Measurements from ENCODE around the gene MKNK1. TPM values are rescaled to one million over a fixed set of nuclear protein-coding genes. Genes with fewer than 3 reads are reported as not detected.

MKNK1 gene
- total and polyA plus RNA-seq, 8 donors, result 21.2 to 182 (median 36.7) TPM

DNA sequence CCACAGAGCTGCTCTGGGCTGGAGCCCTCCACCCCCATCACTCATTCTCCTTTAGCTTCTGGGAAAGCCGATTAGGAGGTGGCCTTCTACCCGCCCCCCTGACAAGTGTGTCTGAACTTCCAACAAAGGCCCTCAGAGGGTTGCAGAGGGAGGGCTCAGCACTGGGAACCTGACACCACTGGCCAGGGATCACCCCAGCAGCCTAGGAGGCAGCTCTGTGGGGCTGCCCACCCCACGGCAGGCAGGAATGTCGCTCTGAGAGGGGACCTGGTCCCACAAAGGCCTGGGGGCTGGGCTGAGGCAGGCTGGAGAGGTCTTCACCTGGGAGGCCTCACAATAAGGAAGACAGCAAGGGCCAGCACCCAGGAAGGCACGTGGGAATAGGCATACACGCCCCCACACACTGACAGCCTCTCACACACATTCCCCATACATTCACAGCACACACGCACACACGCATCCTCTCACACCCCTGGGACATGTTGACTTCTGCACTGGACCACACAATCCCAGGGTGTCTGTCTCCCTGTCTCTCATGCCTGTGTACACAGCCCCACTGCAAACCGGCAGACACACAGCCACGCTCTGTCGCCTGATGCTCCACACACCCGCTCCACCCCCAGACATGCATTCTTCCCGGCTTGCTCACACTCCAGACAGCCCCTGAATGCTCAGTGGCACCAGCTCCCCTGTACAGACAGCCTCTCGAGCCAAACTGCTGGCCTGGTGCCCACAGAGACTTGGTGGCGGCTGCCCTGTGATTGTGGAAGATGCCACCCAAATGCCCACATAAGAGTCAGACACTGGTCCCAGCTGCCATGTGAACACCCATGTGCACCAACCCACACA is 83.8 kb downstream of the MKNK1 start:
- no peak overlapping the region for H3K27ac ChIP-seq
- no peak for TF ChIP-seq POLR2AphosphoS5 (IDR thresholded peaks at IDR 0.05)
- no peak for TF ChIP-seq CTCF (IDR thresholded peaks at IDR 0.05)
- no peak for TF ChIP-seq POLR2A (IDR thresholded peaks at IDR 0.05)
- TF ChIP-seq EP300 (IDR thresholded peaks at IDR 0.05), result no peak
- H3K27me3 ChIP-seq, result peaks cover 0 to 36% (median 0%) of the 10 kb centered on the region in 3 donors
- no peak for DNase-seq
- H3K36me3 ChIP-seq, result no peaks in the 10 kb centered on the region
- H3K9me3 ChIP-seq, result no peaks in the 10 kb centered on the region
- H3K4me3 ChIP-seq, result no peak overlapping the region
- 58 to 76% (median 72%) methylated on average over 13 to 15 of the region's 15 CpGs for WGBS, 5 donors
- H3K4me1 ChIP-seq, result peaks cover 12 to 32% (median 19%) of the 10 kb centered on the region in 4 donors
- intact Hi-C loops (cut with DNase I; ENCODE audit: low total_unique reads), result no loop called here

- WGBS, 5 donors, result 73 to 82% (median 75%) methylated on average over 4 of the region's 4 CpGs
- TF ChIP-seq POLR2A (IDR thresholded peaks at IDR 0.05) (no peak), EP300 (IDR thresholded peaks at IDR 0.05) (no peak), POLR2AphosphoS5 (IDR thresholded peaks at IDR 0.05) (no peak), CTCF (IDR thresholded peaks at IDR 0.05) (no peak)
- Histone ChIP-seq H3K9me3 (no peaks in the 10 kb centered on the region), H3K4me3 (no peak overlapping the region), H3K4me1 (peaks cover 12 to 32% (median 19%) of the 10 kb centered on the region in 4 donors), H3K27me3 (peaks cover 0 to 26% (median 0%) of the 10 kb centered on the region in 3 donors), H3K27ac (no peak overlapping the region), H3K36me3 (no peaks in the 10 kb centered on the region)
- intact Hi-C loops (cut with DNase I; ENCODE audit: low total_unique reads), result no loop called here
- DNase-seq, result no peak
Measured at GRCh38 chr1:46519209-46519608, 84.9 kb downstream of the MKNK1 start.

DNA sequence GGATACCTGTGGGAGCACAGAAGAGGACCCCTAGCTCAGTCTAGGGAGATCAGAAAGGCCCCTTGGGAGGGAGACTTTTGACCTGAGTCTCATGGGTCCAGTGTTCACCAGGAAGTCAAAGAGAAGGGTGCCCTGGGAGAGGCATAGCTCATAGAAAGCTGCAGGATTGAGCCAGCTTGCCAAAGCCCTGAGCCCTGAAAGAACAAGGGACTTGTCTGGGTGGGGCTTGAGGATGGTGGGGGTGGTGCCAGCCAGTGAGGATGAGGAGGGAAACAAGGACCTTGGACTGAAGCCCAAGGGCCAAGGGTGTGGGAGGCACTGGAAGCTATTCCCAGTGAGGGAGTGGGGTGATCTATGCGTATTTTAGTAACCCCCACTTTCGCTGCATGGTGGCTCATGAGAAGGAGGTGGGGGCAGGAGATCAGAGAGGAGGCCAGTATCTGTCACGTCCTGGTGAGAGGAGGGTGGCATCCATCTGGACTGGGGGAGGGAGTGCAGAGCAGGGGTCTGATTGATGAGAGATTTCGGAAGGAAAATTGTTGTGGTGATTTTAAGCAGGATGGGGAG is 86.1 kb downstream of the MKNK1 start:
- TF ChIP-seq POLR2AphosphoS5 (IDR thresholded peaks at IDR 0.05) (no peak), EP300 (IDR thresholded peaks at IDR 0.05) (no peak)
- peaks cover 0 to 30% (median 0%) of the 10 kb centered on the region in 3 donors for H3K27me3 ChIP-seq
- H3K4me1 ChIP-seq, result peaks cover 11 to 27% (median 17%) of the 10 kb centered on the region in 4 donors
- peak in 1 of 2 donors; percentile 40 for DNase-seq
- no peaks in the 10 kb centered on the region for H3K9me3 ChIP-seq
- H3K4me3 ChIP-seq, result no peak overlapping the region
- intact Hi-C loops (cut with DNase I; ENCODE audit: low total_unique reads), result no loop called here
- WGBS, 5 donors, result 58 to 76% (median 71%) methylated on average over 4 of the region's 4 CpGs
- H3K36me3 ChIP-seq, result no peaks in the 10 kb centered on the region
- H3K27ac ChIP-seq, result no peak overlapping the region

- WGBS, 5 donors, result 5 to 27% (median 9%) methylated on average over 9 to 10 of the region's 10 CpGs
- TF ChIP-seq POLR2AphosphoS5 (IDR thresholded peaks at IDR 0.05), result peak in 1 of 3 donors; percentile 47
- no peak for TF ChIP-seq EP300 (IDR thresholded peaks at IDR 0.05)
- TF ChIP-seq CTCF (IDR thresholded peaks at IDR 0.05), result no peak
- no peak for TF ChIP-seq POLR2A (IDR thresholded peaks at IDR 0.05)
- Histone ChIP-seq H3K27me3 (peaks cover 0 to 35% (median 0%) of the 10 kb centered on the region in 3 donors), H3K36me3 (no peaks in the 10 kb centered on the region), H3K4me1 (peaks cover 2 to 18% (median 8%) of the 10 kb centered on the region in 4 donors), H3K9me3 (no peaks in the 10 kb centered on the region), H3K27ac (peak overlapping the region in 3 of 5 donors; percentile 19 to 46 (median 37)), H3K4me3 (peak overlapping the region in 1 of 4 donors; percentile 16)
- intact Hi-C loops (cut with DNase I; ENCODE audit: low total_unique reads), result no loop called here
- DNase-seq, result peak; percentile 83 to 90
Measured at GRCh38 chr1:46517010-46517600, 87.0 kb downstream of the MKNK1 start.

Measured in stomach (tissue), 9 donors.